HCEC 1CT (cell line): ENCODE measurements around the gene AUNIP.
"Not testable (repeated sequence)": the region's sequence is repeated elsewhere in the genome, so short reads cannot be mapped to it uniquely, and the experiment has no call there.

Experiments used
- DNase-seq: peaks from one replicate; pipeline ENCODE4 v3.0.0-alpha.2; 2017

Gene AUNIP

DNA sequence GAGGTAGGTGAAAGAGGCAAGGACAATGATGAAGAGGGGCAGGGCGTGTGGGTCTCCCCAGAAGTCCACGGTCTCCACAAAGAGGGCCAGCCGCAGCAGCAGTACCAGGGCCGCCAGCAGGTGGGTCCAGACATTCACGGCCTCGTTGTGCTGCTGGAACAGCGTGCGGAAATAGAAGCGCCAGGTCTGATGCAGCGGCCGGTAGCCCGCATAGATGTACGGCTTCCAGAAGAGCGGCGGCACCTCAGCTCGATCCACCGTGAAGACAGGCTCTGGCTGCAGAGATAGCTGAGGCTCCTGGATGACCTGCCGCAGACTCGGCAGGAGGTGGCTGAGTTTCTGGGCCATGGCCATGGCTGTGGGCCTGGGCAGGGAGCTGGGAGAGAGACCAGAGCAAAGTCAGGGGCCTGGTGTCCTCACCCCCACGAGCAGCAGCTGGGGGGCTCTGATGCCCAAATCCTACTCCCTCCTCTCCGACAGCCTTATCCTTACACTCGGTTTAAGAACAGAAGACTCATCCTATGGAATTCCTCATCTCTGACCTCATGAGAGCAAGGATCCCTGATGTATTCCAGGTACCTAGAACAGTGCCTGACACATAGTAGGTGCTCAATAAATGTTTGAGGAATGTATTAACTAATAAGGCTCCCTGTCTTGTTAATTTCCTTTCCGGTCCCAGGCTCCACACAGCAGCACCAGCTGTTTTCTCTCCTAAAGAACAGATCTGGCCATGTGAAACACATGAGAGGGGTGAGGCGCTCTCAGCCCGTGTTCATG is 4.4 kb upstream of the AUNIP start:
- DNase-seq: no peak

DNA sequence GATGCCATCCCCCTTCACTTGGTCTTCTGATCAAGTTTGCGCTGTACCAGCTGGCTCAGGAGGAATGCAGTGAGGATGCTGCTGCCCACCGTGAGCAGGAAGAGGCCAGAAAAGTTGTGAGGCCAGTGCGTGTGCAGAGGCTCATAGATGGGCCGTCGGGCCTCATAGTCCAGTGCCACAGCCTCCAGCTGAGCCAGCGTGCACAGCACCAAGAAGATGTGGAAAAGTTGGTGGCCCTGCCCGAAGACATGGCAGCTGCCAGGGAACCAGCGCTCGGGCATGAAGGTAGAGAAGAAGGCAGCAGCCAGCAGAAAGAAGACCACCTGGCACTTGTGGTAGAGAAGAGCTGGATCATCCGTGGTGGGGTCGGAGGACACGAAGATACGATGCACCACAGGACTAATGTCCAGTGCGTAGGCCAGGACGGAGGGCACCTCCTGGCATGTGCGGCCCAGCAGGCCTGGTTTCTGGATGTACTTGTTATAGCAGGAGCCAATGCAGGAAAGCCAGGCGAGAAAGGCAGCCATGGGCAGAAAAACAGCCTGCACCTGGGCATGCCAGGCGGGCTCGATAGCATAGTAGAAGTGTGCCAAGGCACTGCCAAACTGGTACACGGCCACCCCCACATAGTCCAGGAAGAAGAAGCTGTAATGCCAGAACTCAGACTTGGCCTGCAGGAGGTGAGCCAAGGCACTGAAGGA is 3.7 kb upstream of the AUNIP start:
- DNase-seq: no peak

DNA sequence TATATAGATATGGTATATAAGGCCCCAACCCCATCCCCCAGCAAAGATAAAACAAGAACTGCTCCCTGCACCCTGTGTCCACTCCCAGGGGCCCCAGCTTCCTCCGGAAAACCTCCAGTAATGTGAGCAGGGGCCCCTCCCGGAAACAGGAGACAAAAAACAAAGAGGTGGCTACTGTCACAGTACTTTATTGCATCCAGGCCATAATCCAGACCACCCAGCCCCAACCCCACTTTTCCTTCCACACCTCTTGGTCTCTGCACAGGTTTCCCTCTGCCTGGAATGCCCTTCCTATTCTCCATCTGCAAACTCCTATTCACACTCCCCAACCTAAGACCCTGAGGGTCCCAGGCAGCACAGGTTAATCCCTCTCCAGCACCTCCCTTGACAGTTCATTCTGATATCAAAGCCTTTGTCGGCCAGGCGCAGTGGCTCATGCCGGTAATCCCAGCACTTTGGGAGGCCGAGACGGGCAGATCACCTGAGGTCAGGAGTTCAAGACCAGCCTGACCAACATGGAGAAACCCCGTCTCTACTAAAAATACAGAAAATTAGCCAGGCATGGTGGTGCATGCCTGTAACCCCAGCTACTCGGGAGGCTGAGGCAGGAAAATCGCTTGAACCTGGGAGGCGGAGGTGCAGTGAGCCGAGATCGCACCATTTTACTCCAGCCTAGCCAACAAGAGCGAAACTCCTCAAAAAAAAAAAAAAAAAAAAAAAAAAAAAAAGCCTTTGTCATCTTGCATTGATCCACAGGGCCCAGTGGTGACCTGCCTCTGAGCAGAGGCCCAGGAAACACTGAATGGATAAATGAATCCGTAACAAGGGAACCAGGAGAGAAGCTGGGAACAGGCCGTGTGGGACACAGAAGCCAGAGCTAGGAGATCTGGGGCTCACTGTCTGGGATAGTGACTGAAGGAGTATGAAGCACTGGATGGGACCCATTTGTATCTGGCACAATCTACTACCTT is 2.3 kb upstream of the AUNIP start:
- DNase-seq: no peak

DNA sequence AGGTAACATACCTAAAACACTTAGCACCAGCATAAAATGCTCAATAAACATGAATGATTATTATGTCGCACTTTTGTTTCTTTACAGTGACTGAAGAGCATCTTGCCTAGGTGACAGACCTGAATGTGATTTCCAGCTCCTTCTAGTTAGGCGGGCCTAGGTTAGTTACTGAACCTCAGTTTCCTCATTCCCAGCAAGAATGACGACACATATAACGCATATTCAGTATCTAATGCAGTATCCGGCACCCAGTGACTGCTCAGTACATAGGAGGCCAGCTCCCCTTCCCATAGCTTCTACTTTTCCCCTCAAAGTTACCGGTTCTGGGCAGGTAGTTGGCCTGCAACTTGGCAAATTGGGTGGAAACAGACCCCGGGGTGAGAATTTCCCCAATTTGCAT is 763 bp downstream of the AUNIP start:
- DNase-seq: no peak

DNA sequence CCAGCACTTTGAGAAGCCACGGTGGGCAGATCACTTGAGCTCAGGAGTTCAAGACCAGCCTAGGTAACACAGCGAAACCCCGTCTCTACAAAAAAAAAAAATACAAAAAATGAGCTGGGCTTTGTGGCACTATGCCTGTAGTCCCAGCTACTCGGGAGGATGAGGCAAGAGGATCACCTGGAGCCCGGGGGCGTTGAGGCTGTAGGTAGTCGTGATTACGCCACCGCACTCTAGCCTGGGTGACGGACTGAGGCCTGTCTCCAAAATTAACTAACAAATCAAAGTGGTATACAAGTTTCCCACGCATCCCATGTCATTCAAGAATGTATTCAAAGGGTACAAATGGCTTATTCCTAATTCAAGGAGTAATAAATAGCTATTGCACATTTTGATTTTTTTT is 2.4 kb downstream of the AUNIP start:
- DNase-seq: no peak

DNA sequence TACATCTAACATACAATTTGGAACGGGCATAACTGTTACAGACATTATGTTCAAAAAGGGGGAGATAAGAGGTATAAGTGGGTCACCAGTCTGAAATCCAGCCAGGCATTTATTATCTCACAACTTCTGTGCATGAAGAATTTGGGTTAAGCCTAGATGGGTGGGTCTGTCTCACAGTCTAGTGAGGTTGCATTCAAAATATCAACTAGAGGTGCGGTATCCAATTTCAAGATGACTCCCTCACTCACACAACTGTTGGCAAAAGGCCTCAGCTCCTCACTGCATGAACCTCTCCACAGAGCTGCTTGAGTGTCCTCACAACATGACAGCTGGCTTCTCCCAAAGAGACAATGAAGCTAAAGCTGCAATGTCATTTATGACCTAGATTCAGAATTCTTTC is 4.7 kb downstream of the AUNIP start:
- DNase-seq: no peak

DNA sequence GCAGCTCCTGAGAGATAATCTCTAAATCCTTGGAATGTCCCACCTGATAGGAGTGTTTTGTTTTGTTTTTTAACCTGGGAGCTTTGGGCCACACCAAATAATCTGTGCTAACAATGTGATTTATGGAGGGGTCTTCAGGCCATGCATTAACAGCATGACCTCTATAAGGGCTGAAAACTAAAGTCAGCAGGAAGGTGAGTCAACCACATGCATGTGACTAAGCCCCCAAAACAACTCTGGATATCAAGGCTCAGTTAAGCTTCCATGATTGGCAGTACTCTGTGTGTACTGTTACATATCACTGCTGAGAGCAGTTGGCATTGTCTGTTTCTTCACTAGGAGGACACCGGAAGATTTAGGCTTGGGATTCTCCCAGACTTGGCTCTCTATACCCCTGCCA is 10.7 kb downstream of the AUNIP start:
- DNase-seq: peak; percentile 18

DNA sequence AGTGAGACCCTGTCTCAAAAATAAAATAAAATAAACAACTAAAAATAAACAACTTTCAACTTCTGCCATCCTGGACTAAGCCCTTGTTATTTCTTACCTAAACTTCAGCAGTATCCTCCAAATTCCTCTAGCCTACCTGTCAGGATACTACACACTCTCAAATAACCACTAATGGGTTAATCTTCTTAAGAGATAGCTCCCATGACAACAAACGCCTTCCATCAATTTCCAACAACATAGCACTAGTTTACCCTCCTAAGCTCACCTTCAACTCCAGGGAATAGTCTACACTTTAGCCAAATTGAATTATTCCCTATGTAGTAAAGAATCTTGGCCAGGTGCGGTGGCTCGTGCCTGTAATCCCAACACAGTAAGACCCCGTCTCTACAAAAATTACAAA is 11.3 kb downstream of the AUNIP start:
- no peak for DNase-seq

DNA sequence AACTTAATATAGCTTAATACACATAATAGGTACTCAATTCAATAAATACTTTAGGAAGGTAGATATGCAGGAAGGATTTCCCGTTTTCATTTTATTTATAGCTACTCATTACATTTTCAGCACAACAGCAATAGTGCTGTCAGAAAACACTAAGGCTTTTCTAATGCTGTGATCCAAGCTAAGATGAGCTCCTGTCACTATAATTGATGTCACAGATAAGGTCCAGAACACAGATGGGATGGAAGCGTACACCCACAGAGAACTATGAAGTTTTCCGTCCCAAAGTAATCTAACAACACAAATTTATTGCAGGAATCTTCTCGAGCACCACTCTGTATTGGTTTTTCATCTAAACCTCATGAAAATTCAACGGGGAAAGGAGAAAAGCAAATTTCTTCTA is 13.6 kb downstream of the AUNIP start:
- no peak for DNase-seq

DNA sequence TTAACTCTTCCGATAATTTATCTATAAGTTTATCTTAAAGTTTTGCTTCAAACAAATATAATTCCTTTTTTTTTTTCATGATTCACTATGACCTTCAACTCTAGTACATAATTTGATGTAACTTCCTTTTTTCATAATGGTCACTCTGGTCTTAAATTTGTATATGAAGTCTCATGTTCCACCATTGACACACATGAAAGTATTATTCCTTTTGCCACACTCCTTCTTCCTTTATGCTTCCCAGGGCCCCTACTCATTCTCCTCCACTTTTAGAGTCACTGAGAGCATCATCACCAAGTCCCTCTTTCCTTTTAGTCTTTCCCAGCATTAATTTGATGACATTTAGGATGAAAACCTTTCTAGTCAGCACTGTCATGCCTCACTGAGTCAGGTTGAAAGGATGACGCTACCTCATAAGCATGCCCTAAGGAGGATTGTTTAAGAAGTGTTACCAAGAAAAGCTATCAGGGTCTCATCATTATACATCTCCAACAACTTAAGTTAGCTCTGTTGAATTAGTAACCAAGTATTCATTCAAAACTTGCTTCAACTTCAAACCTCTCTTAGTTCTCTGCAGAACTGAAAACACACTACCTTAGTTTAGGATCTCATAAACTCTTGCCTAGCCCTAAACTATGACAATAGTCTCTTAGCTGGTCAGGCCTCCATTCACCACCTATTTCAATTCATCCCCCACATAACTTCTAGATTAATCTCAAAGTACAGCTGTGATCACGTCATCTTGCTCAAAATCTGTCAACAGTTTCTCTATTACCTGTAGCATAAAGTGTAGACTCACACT is 14.5 kb downstream of the AUNIP start:
- no peak for DNase-seq

DNA sequence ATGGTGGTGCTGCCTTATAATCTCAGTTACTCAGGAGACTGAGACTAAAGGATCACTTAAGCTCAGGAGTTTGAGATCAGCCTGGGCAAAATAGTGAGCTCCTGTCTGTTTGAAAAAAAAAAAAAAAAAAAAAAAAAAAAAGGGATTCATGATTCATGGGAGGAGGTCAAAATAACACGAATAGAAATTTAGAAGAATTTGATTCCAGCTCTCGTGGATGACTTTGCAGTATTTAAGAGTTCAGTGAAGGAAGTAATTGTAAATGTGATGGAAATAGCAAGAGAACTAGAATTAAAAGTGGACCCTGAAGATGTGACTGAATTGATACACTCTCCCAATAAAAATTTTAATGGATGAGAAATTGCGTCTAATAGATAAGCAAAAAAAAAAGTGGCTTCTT is 15.8 kb downstream of the AUNIP start:
- no peak for DNase-seq

DNA sequence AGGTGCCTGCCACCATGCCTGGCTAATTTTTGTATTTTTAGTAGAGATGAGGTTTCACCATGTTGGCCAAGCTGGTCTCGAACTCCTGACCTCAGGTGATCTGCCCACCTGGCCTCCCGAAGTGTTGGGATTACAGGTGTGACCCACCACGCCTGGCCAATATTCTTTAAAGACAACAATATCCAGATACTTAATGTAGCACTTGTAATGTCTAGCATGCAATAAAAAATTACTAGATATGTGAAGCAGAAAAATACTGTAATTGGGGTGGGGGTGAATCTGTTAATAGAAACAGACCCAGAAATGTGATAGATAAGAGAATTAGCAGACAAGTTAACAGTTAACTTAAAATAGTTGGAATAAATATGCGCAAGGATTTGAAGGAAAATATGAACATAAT is 19.4 kb downstream of the AUNIP start:
- not testable (repeated sequence) for DNase-seq

DNA sequence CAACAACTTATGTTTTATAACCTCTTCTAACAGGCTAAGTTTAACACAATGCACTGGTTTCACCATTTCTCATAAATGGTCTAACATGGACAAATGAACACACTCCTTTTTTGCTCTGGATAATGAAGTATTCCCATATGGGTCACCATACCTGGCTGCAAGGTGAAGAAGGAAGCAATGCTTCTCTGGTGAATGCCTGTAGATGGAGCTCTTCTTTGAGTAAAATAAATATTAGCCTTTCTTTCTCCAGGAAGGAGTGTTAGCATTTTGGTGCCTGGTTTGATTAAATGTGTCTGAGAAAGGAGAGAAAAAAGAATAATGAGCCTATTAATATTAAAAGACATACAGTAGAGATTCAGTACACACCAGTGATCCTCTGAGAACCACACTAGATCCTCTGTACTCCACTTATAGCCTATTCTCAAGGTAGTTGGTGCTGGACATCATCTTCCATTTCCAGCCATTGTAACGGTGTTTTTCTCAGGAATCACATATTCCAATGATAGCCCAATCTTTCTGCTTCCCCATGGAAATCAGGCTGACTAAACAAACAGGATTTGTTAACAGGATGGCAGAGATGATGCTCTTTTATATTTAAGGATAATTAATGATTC is 21.9 kb downstream of the AUNIP start:
- no peak for DNase-seq

DNA sequence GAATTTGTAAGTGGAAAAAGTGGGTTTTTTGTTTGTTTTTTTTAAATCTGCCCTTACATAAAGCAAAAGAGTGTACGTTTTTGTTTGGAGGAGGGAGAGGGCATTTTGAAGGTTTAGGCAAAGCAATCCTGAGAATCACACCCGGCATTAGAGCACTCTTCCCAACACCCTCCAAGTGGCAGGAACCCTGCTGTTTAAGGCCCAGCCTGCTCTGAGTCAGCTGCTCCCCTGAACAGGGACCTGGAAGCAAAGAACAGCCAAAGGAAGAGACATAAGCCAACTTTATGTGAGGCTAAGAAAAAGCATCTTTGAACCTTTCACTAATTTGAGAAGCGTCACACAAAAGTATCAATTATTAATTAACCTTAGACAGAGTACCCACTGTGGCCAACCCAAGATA is 22.6 kb downstream of the AUNIP start:
- no peak for DNase-seq

DNA sequence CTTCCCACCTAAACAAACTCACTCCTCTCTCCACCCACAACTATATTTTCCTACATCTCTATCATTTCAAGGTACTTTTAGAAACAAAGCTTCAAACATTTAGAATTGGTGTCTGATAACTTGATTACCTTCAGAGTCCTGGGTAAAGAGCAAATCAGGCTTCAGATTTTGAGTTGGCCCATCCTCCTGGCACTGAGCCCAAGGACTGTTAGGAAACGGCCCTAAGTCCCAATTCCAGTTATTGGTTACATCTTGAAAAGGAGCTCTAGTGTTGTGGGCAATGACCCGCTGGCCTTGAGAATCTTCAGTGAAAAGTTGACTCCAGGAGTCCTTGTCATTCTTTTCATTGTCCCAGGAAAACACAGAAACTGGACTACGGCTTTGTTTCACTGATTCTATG is 24.4 kb downstream of the AUNIP start:
- DNase-seq: no peak

DNA sequence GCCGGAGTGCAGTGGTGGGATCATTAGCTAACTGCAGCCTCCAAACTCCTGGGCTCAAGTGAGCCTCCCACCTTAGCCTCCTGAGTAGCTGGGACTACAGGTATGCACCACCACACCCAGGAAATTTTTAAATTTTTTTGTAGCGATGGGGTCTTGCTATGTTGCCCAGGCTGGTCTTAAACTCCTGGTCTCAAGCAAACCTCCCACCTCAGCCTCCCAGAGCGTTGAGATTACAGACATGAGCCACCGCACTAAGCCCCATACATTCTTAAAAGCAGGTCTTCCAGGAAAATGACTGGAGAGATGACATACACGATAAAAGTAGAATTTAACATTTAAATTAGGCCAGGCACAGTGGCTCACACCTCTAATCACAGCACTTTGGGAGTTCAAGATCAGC is 26.1 kb downstream of the AUNIP start:
- DNase-seq: no peak

DNA sequence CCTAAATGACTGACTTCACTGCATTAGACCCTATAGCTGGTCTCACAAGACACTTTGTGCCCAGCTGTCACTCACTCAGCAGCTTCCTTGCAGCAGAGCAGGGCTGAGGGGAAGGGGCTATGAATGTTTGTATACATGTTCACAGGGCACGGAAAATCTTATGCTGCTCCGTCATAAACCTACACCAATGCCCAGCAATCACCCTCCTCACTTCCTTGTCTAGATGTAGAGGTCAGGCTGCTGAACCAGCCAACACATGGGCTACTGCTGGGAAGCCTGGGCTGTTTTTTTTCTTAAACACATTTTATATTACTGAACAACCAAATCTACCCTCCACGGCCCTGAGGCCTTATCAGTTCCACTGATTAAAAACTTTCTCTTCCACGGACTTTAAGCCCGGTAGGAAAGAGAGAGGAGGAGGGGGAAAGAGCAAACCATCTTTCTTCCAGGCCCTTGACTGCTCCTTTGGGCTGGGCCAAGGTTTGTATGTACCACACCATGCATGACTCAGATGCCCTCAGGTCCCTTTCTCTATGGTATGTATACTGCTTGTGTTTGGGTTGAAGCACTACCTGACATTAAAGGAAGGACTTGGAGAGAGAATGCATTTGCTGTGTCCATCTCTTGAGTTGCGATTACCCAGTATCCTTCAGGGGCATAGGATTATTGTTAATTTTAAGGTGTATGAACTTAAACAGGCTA is 26.8 kb downstream of the AUNIP start:
- DNase-seq: no peak

DNA sequence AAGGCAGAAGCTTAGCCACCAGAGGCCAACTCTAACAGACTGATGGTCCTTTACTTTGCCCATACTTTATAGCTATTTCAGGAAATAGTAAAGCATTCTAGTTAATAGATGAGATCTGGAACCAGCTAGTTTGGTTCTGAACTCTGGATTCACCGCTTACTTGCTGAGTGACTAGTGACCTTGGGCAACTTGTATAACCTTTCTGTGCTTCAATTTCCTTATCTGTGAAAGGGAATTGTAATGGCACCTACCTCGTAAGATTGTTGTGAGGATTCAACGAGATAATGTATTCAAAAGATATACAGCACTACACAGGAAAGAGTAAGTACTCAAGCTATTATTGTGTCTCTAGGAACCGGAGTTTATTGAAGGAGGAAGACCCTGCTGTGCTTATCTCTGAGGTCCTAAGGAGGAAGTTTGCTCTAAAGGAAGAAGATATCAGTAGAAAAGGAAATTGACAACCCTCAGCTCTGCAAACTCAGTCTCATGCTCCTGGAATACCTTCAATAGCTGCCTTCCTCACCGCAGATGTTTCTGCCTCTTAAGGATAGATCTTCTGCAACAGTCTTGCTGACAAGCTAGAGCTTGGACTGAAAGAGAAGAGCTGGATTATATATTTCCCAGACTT is 27.6 kb downstream of the AUNIP start:
- DNase-seq: no peak

DNA sequence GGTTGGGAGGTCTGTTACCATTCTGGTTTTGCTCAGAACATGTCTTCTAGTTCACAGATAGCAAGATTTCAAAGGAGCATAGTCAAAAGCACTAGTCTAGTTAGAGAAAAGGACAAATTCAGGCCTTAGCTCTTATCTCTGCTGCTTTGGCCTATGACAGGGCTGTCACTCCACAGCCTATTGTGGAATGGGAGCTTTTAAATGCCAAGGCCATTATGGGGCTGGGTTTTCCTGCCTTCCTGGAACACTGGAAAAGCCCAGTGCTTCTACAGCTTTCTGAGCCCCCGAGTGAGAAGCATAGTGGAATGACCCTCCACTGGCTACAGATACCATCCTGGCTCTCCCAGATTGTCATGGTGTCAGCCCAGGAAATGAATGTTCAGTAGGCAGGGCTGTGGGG is 30.2 kb downstream of the AUNIP start:
- no peak for DNase-seq

DNA sequence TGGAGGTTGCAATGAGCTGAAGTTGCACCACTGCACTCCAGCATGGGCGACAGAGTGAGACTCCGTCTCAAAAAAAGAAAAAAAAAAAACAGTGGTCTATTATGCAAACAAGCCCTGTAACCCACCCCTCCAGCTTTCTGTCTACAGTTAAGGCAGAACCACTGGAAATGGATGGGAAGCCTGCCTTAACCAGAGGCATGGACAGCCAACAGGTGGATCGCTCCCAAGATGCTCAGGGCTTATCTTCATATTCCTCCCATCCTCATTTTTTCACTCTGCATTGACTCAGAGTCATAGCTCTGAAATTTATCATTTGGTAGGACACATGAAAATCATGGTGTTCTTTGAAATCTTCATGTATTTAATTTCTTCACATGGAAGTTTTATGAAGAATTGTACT is 30.8 kb downstream of the AUNIP start:
- DNase-seq: no peak

DNA sequence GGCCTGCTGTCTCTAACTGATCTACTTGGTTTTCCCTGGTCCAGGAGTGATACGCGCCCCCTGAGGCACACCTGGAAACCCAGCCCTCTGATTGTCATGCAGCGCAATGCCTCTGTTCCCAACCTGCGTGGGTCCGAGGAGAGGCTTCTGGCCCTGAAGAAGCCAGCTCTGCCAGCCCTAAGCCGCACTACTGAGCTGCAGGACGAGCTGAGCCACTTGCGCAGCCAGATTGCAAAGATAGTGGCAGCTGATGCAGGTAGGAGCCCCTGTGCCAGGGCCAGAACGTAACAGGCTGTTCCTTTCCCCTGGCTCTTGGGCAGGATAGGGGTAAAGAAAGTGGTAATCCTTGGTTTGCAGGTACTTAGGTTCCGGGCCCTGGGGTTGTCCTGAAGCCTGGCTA is 32.7 kb downstream of the AUNIP start:
- no peak for DNase-seq
